Gastrocnemius medialis (tissue), 4 donors: ENCODE results near the gene FITM1. TPM values are rescaled to one million over a fixed set of nuclear protein-coding genes. Genes with fewer than 3 reads are reported as not detected.

Experiments used
- ATAC-seq, 2 donors: fragments of 150-250 bp; one replicate each; pipeline ENCODE4 v1.9.1; 2016
- DNase-seq, 2 donors: peaks; one replicate each; pipeline ENCODE4 v3.0.0-alpha.2; 2019
- H3K27ac ChIP-seq, 4 donors: fragments of 200-600 bp; sonication (generic); 1 replicate in 1 of 4; 2 replicates in 3 of 4; pipeline ENCODE4 v1.5.1; 2016 to 2018; ENCODE audit warnings: mild to moderate bottlenecking in 2 of 4, moderate library complexity in 1 of 4
- H3K27me3 ChIP-seq, 3 donors: fragments of 200-600 bp; sonication (generic) in 2 of 3; 1 replicate in 1 of 3; 2 replicates in 2 of 3; pipeline versions ENCODE4 v1.5.1 to v1.6.0; 2016 to 2019; ENCODE audit warnings: mild to moderate bottlenecking in 1 of 3, moderate library complexity in 1 of 3
- H3K36me3 ChIP-seq, 2 donors: fragments of 200-600 bp; sonication (generic) in 1 of 2; one replicate each; pipeline ENCODE4 v1.5.1; 2017 to 2018
- H3K4me1 ChIP-seq, 2 donors: fragments of 200-600 bp; sonication (generic) in 1 of 2; one replicate each; pipeline ENCODE4 v1.5.1; 2016 to 2017; ENCODE audit warnings: mild to moderate bottlenecking in 2 of 2
- H3K4me3 ChIP-seq, 4 donors: fragments of 200-600 bp; sonication (generic) in 3 of 4; 1 replicate in 1 of 4; 2 replicates in 3 of 4; pipeline ENCODE4 v1.5.1; 2016 to 2019; ENCODE audit warnings: mild to moderate bottlenecking in 2 of 4
- H3K9me3 ChIP-seq, 3 donors: fragments of 200-600 bp; sonication (generic) in 2 of 3; 1 replicate in 1 of 3; 2 replicates in 2 of 3; pipeline ENCODE4 v1.5.1; 2016 to 2019
- POLR2A ChIP-seq, 2 donors: fragments of 450-650 bp; IDR thresholded peaks; one replicate each; pipeline ENCODE4 v1.6.1; 2017; ENCODE audit warnings: antibody characterized with exemption in 2 of 2, mild to moderate bottlenecking in 2 of 2, moderate library complexity in 2 of 2
- in situ Hi-C, 4 donors: fragments of 200-750 bp; cut with MboI; loops; one replicate each; pipeline versions ENCODE4 v1.15.0 to v1.8.0; 2017; ENCODE audit warnings: low sequenced_read_pairs in 4 of 4
- intact Hi-C: fragments of 100-400 bp; cut with DNase I; formaldehyde crosslinking; loops from one replicate; pipeline ENCODE4 v1.15.1; 2023; ENCODE audit warnings: low total_unique reads
- total RNA-seq, 4 donors: library from RNA; depleted of rRNA; stranded (reverse); fragments of >200 nt; gene quantifications; one replicate each; pipeline versions ENCODE4 v1.1.0 to v1.2.3, GENCODE V29; 2016
- TF ChIP-seq, protein P1 (sequence below), 5 experiments: fragments of 450-650 bp in 3 of 5; fragments of 200-600 bp in 2 of 5; sonication (generic) in 2 of 5; IDR thresholded peaks in 4 of 5; conservative IDR thresholded peaks in 1 of 5; 1 replicate in 4 of 5; 2 replicates in 1 of 5; pipeline ENCODE4 v1.5.1; 2016 to 2019; ENCODE audit warnings: antibody characterized with exemption in 5 of 5, mild to moderate bottlenecking in 3 of 5, moderate library complexity in 3 of 5

FITM1 gene
- total RNA-seq, 4 donors from 2014 or later: 45.3 to 91.3 (median 65.4) TPM

DNA sequence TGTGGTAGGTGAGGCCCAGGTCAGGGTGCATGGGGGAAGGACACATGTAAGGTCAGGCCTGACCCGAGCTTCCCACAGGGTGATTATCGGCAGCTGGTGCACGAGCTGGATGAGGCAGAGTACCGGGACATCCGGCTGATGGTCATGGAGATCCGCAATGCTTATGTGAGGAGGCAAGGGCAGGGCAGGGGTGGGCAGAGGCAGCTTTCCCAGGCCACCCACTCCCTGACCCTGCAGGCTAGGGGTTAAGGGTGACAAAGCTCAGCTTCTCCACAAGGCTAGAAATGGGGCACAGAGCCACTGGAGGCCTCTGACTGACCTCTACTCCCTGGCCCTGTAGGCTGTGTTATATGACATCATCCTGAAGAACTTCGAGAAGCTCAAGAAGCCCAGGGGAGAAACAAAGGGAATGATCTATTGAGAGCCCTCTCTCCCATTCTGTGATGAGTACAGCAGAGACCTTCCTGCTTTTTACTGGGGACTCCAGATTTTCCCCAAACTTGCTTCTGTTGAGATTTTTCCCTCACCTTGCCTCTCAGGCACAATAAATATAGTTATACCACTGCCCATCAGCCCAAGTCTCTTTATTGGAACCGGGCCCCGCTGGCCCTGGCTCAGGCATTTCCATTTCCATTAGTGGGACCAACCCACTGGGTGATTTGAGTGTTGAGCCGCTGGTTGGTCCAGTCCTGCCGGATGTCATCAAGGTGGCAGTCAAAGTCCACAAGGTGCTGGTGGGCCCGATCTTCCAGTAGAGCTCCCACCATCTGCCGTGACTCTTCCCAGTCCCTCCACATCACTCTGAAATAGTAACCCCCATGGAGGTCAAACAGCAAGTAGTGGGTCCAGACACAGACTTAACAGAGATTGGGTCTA is 8.2 kb downstream of the FITM1 start:
- Histone ChIP-seq H3K36me3 (peaks cover 0 to 20% of the 10 kb centered on the region in 2 donors), H3K9me3 (no peaks in the 10 kb centered on the region), H3K4me3 (no peak overlapping the region), H3K27ac (peak overlapping the region; percentile 95 to 99 (median 98)), H3K27me3 (no peaks in the 10 kb centered on the region), H3K4me1 (peaks cover 35 to 51% of the 10 kb centered on the region in 2 donors)
- intact Hi-C loops (no loop called here), in situ Hi-C loops (loop anchor here in 1 of 4 donors (25.0 kb wide), 1 partner anchor 826 kb away; the partner anchor contains the start of genes BCL2L2, PABPN1 and PPP1R3E)
- DNase-seq: no peak
- TF ChIP-seq, protein P1, sequence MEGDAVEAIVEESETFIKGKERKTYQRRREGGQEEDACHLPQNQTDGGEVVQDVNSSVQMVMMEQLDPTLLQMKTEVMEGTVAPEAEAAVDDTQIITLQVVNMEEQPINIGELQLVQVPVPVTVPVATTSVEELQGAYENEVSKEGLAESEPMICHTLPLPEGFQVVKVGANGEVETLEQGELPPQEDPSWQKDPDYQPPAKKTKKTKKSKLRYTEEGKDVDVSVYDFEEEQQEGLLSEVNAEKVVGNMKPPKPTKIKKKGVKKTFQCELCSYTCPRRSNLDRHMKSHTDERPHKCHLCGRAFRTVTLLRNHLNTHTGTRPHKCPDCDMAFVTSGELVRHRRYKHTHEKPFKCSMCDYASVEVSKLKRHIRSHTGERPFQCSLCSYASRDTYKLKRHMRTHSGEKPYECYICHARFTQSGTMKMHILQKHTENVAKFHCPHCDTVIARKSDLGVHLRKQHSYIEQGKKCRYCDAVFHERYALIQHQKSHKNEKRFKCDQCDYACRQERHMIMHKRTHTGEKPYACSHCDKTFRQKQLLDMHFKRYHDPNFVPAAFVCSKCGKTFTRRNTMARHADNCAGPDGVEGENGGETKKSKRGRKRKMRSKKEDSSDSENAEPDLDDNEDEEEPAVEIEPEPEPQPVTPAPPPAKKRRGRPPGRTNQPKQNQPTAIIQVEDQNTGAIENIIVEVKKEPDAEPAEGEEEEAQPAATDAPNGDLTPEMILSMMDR (IDR thresholded peaks at IDR 0.05 in 4 of 5, conservative IDR thresholded peaks at IDR 0.05 in 1 of 5): no peak
- TF ChIP-seq POLR2A (IDR thresholded peaks at IDR 0.05): no peak
- ATAC-seq: no peak

DNA sequence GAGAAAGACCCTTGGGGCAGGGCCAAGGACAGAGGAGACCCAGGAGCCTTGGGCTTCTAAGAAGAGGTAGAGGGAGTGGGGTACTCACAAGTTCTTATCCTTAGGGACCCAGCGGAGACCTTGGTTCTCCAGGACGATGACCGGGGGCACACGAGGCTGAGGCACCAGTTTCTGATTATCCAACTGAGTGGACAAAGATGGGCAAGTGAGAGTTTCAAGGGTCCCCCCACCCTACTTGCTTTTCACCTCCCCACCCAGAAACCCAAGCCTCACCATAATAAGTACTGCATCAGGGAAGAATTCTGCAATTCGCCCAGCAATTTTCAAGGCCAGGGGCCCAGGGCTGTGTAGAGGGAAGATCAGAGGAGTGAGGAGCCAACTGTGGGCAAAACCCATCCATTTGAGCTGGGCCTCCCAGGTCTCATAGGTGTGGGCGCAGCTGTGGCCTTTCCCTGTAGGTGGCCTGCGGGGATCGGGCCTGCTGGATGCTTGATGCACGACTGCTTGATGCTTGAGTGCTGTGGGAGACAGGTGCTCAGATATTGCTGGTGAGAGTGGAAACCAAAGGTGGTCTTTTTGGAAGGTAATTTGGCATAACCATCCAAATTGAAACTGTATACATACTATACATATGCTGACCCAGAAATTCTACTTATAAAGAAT is 8.9 kb downstream of the FITM1 start:
- no peak for ATAC-seq
- Histone ChIP-seq H3K36me3 (peaks cover 0 to 27% of the 10 kb centered on the region in 2 donors), H3K4me3 (peak overlapping the region in 1 of 4 donors; percentile 75), H3K4me1 (peaks cover 35 to 51% of the 10 kb centered on the region in 2 donors), H3K27me3 (no peaks in the 10 kb centered on the region), H3K9me3 (no peaks in the 10 kb centered on the region), H3K27ac (peak overlapping the region; percentile 95 to 99 (median 98))
- in situ Hi-C loops: loop anchor here in 1 of 4 donors (25.0 kb wide), 1 partner anchor 827 kb away; the partner anchor contains the start of genes BCL2L2, PABPN1 and PPP1R3E
- intact Hi-C loops: no loop called here
- TF ChIP-seq, protein P1 (IDR thresholded peaks at IDR 0.05 in 4 of 5, conservative IDR thresholded peaks at IDR 0.05 in 1 of 5): no peak
- no peak for TF ChIP-seq POLR2A (IDR thresholded peaks at IDR 0.05)
- DNase-seq: no peak

DNA sequence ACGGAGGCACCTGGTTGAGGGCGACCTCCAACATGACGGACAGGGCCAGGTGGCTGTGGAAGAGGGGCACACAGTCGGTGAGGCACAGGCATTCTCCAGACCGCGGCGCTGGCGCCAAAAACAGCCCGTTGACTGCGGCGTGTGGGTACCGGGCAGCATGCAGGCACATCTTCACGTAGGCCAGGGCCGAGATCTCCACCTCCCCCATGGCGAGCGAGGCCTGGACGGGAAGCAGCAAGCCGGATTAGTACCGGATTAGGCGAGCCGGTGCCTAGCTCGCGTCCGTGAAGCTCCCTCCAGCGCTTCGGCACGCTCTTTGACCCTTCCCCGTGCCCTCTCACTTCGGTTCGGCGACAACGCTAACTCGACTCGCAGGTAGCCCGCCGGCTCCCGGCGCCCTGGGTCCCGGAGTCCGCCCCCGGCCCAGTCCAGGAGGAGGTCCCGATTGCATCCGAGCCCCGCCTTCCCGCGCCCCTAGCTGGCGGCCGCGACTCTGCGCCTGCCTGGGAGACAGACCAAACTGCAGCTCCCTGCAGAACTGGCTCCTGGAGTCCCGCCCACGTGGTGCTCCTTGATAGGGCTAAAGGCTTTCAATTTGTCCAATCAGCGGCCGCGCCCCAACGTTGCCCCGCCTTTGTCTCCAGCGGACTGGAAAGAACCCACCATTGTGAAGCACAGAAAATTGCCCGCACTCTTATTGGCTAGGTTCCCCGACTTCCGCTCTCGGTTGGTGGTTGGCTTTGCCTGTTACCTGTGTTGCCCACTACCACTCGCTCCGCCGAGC is 10.8 kb downstream of the FITM1 start, which contains the start of gene EMC9:
Gene EMC9, minus strand, starts transcription at position 495 of the 784 bp plus-strand sequence. Its CDS starts 287 bp downstream, at position 208.
- TF ChIP-seq POLR2A (IDR thresholded peaks at IDR 0.05): peak; percentile 94 to 95
- TF ChIP-seq, protein P1 (IDR thresholded peaks at IDR 0.05 in 4 of 5, conservative IDR thresholded peaks at IDR 0.05 in 1 of 5): peak; percentile 60 to 89 (median 80)
- intact Hi-C loops: no loop called here
- Histone ChIP-seq H3K4me1 (peaks cover 40 to 54% of the 10 kb centered on the region in 2 donors), H3K36me3 (peaks cover 0 to 27% of the 10 kb centered on the region in 2 donors), H3K9me3 (no peaks in the 10 kb centered on the region), H3K4me3 (peak within 1 kb of the TSS; percentile 74 to 94 (median 79)), H3K27ac (peak within 1 kb of the TSS; percentile 95 to 99 (median 98)), H3K27me3 (no peaks in the 10 kb centered on the region)
- ATAC-seq (peak; percentile 89 to 92), DNase-seq (peak; percentile 100)
- in situ Hi-C loops: loop anchor here in 1 of 4 donors (25.0 kb wide), 1 partner anchor 829 kb away; the partner anchor contains the start of genes BCL2L2, PABPN1 and PPP1R3E

- ATAC-seq (no peak), DNase-seq (no peak)
- Histone ChIP-seq H3K4me1 (peaks cover 33 to 41% of the 10 kb centered on the region in 2 donors), H3K27ac (peak overlapping the region in 2 of 4 donors; percentile 46 to 92), H3K36me3 (peaks cover 0 to 15% of the 10 kb centered on the region in 2 donors), H3K9me3 (no peaks in the 10 kb centered on the region), H3K4me3 (no peak overlapping the region), H3K27me3 (no peaks in the 10 kb centered on the region)
- in situ Hi-C loops (loop anchor here in 1 of 4 donors (25.0 kb wide), 1 partner anchor 831 kb away; the partner anchor contains the start of genes BCL2L2, PABPN1 and PPP1R3E), intact Hi-C loops (no loop called here)
- TF ChIP-seq, protein P1 (IDR thresholded peaks at IDR 0.05 in 4 of 5, conservative IDR thresholded peaks at IDR 0.05 in 1 of 5): no peak
- no peak for TF ChIP-seq POLR2A (IDR thresholded peaks at IDR 0.05)
These were observed 13.1 kb downstream of the FITM1 start for GRCh38 chr14:24143511-24143910.
